Stimulated activated CD4-positive, alpha-beta T cell treated with anti-CD3 and anti-CD28 coated beads, Interleukin-2, amount 100 ng/mL, for 4 hours (primary cell): ENCODE measurements around the gene ADD3.
"Not testable (repeated sequence)": the region's sequence is repeated elsewhere in the genome, so short reads cannot be mapped to it uniquely, and the experiment has no call there.

Source experiments
- DNase-seq: peaks from one replicate; pipeline ENCODE4 v3.0.0-alpha.2; 2020; ENCODE audit warnings: low read depth

The ADD3 gene

GRCh38 chr10:110035070-110035921 is 27.5 kb downstream of the ADD3 start:
- DNase-seq = no peak

- no peak for DNase-seq
These were observed 28.9 kb downstream of the ADD3 start for GRCh38 chr10:110036640-110037039.

- no peak for DNase-seq
These were observed 31.5 kb downstream of the ADD3 start for GRCh38 chr10:110039254-110039653.

GRCh38 chr10:110040108-110040507 is 32.3 kb downstream of the ADD3 start:
- DNase-seq = no peak

DNA sequence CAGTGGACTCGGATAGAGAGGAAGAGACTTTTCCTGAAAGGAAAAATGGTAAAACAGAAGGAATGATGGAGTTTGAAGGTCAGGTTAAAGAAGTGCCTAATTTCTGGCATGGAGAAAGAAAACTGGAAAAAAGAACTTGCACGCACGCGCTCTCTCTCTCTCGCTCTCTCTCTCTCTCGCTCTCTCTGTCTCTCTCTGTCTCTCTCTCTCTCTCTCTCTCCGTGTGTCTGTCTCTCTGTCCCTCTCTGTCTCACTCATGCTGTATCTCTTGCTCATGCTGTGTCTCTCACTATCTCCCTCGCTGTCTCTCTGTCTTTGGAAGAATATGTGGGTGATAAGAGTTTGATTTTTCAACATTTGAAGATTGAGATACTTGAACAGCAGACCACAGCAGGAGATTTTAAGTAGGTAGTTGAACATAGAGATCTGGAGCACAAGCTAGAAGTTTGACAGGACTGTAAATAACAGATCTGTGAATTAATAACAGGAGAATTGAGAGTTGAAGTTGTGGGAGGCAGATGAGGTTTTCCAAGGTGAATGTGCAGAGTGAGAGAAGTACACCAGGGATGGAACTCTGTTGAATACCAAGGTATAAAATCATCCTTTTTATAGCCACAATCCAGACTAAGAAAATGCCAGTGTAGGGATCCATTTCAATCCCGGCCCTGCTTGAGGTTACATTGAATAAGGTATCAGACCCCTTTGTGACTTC is 33.1 kb downstream of the ADD3 start:
- DNase-seq = no peak

- DNase-seq = no peak
These were observed 33.7 kb downstream of the ADD3 start for GRCh38 chr10:110041479-110041829.

DNA sequence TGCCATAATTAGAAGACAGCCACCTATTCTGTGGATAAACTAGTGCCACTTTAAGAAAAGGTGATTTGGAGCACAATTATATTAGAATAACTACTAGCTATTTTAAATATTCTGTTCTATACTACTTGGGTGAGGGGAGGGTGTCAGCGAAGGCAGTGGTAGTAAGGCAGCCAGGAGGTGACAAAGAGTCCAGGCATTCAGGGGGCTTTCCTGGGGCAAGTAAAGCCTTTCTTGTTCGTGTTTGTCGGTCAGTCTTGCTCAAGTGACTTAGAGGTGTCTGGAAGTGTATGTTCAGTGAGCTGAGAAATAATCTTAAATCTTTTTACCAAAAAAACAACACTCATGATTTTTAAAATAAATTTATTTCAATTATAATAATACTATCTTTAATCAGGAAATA is 34.4 kb downstream of the ADD3 start:
- no peak for DNase-seq

- no peak for DNase-seq
These were observed 35.1 kb downstream of the ADD3 start for GRCh38 chr10:110042891-110043290.

DNA sequence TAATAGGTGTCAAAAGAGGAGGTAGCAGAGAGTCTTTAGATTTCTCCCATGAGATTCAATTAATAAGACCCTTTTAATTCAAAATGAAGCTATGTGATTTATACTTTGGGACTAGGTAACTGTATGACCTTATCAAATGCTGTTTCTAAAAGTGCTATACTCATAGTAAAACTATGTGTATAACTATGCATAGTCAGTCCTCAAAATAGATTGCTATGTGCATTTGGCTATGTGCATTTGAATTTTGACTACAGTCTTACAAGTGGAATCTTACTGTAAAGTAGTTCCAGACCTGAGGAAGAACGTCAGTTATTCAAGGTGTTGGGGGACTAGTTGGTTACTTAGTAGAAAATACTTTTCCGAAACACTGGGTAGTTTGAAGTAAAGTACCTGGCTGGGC is 36.9 kb downstream of the ADD3 start:
- DNase-seq = no peak

GRCh38 chr10:110045772-110046171 is 38.0 kb downstream of the ADD3 start:
- DNase-seq = no peak

DNA sequence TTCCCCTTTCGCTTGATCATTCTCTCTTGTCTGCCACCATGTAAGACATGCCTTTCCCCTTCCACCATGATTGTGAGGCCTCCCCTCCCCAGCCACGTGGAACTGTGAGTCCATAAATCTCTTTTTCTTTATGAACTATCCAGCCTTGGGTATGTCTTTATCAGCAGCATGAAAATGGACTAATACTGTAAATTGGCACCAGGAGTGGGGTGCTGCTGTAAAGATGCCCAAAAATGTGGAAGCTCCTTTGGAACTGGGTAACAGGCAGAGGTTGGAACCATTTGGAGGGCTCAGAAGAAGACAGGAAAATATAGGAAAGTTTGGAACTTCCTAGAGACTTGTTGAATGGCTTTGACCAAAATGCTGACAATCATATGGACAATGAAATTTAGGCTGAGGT is 40.4 kb downstream of the ADD3 start:
- not testable (repeated sequence) for DNase-seq

- DNase-seq = no peak
These were observed 41.0 kb downstream of the ADD3 start for GRCh38 chr10:110048781-110049180.

DNA sequence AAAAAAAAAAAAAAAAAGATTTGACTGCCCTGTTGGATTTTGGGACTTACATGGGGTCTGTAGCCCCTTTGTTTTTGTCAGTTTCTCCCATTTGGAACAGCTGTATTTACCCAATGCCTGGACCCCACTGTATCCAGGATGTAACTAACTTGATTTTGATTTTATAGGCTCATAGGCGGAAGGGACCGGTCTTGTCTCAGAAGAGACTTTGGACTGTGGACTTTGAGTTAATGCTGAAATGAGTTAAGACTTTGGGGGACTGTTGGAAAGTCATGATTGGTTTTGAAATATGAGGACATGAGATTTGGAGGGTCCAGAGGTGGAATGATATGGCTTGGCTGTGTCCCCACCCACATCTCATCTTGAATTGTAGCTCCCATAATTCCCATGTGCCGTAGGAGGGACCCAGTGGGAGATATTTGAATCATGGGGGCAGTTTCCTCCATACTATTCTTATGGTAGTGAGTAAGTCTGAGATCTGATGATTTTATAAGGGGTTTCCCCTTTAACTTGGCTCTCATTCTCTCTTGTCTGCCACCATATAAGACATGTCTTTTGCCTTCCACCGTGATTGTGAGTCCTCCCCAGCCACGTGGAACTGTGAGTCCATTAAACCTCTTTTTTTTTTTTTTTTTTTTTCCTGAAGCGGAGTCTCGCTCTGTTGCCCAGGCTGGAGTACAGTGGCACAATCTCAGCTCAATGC is 42.3 kb downstream of the ADD3 start:
- DNase-seq = not testable (repeated sequence)

DNA sequence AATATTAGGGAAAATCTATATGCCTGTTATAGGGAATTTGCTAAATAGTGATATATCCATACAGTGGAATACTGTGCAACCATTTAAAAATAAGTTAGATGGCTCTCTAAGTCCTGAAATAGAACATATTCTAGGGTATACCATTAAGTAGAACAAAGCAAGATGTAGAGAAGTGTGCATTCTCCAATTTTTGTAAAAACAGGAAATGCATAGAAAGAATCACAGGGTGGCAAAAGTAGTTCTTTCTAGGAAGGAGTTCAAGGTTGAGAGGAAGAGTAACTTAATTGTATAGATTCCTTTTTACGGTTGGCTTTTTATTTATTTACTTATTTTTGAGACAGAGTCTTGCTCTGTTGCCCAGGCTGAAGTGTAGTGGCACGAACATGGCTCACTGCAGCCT is 43.7 kb downstream of the ADD3 start:
- no peak for DNase-seq

GRCh38 chr10:110052916-110053315 is 45.1 kb downstream of the ADD3 start:
- DNase-seq = no peak

DNA sequence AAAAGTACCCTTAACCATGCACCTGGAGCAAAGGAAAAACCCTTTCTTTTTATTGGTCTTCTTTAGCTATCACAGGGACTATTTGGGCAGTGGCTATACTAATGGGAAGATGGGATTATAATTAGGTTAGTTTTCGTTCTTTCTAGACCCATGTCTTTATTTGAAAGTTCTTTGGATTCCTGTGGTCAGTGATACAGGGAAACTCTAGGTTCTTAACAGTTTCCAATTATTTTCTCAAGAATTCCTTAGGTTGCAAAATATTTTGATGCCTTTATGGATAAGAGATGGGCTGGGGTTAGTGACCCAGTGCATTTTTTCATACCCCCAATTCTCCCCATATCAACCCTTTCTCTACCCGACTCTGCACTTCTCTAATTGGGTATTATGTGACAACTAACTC is 49.0 kb downstream of the ADD3 start:
- DNase-seq = no peak

GRCh38 chr10:110057456-110057855 is 49.7 kb downstream of the ADD3 start:
- DNase-seq = no peak

DNA sequence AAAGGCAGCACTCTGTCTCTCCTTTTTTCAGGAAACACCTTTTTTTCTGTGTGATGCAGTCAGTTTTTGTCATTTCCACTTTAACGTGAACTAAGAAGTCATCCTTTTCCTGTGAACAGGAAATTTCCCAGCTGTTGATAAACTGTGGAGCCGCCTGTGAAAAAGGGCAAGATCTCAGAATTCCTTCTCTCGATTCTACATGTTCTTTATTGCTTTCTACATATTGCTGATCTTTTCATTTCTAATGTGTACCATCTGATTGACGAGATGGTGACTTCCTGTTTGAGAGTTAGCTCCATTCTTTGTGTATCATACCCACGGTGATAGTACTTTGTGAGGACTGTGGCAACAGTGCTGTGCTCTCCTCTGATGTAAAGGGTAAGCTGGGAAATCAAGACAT is 50.4 kb downstream of the ADD3 start:
- no peak for DNase-seq

GRCh38 chr10:110059925-110060324 is 52.1 kb downstream of the ADD3 start:
- DNase-seq = no peak

GRCh38 chr10:110061687-110062086 is 53.9 kb downstream of the ADD3 start:
- DNase-seq = no peak

DNA sequence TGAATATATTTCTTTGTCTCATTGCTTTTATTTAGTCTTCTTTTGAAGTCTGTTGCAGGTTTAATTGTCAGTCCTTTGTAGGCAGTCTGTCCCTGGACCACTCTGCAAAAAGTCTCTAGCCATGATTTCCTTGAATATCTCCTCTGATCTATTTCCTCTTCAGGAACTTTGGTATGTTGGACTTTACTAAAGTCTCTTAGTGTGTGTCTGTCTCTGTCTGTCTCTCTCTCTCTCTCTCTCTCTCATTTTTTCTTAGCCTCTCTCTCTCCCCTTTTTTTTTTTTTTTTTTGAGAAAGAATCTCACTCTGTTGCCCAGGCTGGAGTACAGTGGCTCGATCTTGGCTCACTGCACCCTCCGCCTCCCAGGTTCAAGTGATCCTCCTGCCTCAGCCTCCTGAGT is 57.5 kb downstream of the ADD3 start:
- no peak for DNase-seq

DNA sequence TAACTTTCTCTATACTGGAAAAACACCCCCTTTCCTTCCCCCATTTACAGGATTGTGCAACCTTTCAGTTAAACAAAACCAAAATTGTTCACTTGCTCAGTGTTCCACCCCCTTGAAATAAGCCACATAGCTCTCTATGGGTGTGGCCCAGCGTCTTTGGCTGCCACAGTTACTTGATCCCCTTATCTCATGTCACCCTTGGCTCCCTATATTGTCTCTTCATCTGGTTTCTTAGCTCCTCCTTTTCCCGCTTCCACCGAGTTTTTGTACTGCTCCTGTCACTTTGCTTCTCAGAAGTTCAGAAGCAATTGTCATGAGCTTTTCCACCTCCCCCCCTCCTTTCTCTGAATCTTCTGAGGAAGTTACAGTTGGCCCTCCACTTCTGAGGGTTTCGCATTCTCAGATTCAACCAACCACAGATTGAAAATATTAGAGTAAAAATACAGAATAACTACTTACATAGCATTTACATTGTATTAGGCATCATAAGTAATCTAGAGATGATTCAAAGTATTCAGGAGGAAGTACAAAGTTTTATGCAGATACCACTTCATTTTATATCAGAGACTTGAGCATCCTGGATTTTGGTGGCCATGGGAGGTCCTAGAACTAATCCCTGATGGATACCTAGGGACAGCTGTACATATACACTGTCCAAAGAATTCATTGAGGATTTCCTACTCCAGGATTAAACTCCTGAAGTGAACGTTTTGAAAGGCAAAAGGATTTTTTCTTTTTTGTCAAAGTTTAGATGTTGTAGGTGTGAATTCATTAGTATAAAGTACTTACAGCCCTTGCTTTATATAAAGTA is 60.4 kb downstream of the ADD3 start:
- DNase-seq = peak; percentile 24
